ENCODE measurements around the gene MAST1.

DNA sequence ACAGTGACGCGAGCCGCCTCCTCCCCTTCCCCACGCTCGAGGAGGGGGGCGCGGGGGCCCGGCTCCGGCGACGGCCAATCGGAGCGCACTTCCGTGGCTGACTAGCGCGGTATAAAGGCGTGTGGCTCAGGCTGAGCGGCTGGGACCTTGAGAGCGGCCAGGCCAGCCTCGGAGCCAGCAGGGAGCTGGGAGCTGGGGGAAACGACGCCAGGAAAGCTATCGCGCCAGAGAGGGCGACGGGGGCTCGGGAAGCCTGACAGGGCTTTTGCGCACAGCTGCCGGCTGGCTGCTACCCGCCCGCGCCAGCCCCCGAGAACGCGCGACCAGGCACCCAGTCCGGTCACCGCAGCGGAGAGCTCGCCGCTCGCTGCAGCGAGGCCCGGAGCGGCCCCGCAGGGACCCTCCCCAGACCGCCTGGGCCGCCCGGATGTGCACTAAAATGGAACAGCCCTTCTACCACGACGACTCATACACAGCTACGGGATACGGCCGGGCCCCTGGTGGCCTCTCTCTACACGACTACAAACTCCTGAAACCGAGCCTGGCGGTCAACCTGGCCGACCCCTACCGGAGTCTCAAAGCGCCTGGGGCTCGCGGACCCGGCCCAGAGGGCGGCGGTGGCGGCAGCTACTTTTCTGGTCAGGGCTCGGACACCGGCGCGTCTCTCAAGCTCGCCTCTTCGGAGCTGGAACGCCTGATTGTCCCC, 46.8 kb upstream of the MAST1 start, which contains the start of gene JUNB:
- TF ChIP-seq, protein P1, sequence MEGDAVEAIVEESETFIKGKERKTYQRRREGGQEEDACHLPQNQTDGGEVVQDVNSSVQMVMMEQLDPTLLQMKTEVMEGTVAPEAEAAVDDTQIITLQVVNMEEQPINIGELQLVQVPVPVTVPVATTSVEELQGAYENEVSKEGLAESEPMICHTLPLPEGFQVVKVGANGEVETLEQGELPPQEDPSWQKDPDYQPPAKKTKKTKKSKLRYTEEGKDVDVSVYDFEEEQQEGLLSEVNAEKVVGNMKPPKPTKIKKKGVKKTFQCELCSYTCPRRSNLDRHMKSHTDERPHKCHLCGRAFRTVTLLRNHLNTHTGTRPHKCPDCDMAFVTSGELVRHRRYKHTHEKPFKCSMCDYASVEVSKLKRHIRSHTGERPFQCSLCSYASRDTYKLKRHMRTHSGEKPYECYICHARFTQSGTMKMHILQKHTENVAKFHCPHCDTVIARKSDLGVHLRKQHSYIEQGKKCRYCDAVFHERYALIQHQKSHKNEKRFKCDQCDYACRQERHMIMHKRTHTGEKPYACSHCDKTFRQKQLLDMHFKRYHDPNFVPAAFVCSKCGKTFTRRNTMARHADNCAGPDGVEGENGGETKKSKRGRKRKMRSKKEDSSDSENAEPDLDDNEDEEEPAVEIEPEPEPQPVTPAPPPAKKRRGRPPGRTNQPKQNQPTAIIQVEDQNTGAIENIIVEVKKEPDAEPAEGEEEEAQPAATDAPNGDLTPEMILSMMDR (IDR thresholded peaks at IDR 0.05): peak in 2 of 5 experiments; percentile 21 to 48
- TF ChIP-seq POLR2A (IDR thresholded peaks at IDR 0.05): peak; percentile 100
